PFSK-1 (cell line): ENCODE measurements around the gene S100A3.

Experiments
- FOXP2 ChIP-seq: optimal IDR thresholded peaks from 2 replicates; pipeline ENCODE3; 2011; ENCODE audit warnings: borderline replicate concordance, control low read depth, inconsistent platforms; ENCODE audit not compliant: insufficient read depth; ENCODE audit errors: extremely low read length, extremely low read depth
- POLR2AphosphoS5 ChIP-seq: IDR thresholded peaks from 2 replicates; pipeline ENCODE4 v1.6.1; 2012; ENCODE audit warnings: low read depth, mild to moderate bottlenecking, control low read depth, low read length, moderate library complexity
- REST ChIP-seq, 2 experiments: IDR thresholded peaks; 2 replicates each; pipeline versions ENCODE4 v1.6.1 to v1.8.0; 2011 to 2012; ENCODE audit warnings: low read depth in 2 of 2, low read length in 2 of 2, control low read depth in 1 of 2, inconsistent platforms in 1 of 2, mild to moderate bottlenecking in 1 of 2, moderate library complexity in 1 of 2; ENCODE audit not compliant: insufficient read depth in 1 of 2

GRCh38 chr1:153534226-153534924 lies 14.7 kb downstream of the S100A3 start:
- TF ChIP-seq FOXP2 (no peak), POLR2AphosphoS5 (no peak), REST (IDR thresholded peaks at IDR 0.05; ENCODE audit: insufficient read depth in 1 of 2, low read depth in 2 of 2, low read length in 2 of 2) (no peak)
